ENCODE data around the gene SLC27A1. TPM values are rescaled to one million over a fixed set of nuclear protein-coding genes. Genes with fewer than 3 reads are reported as not detected.

SLC27A1 gene
- total RNA-seq, 1 donor from 2014 or later: 59.3 TPM

DNA sequence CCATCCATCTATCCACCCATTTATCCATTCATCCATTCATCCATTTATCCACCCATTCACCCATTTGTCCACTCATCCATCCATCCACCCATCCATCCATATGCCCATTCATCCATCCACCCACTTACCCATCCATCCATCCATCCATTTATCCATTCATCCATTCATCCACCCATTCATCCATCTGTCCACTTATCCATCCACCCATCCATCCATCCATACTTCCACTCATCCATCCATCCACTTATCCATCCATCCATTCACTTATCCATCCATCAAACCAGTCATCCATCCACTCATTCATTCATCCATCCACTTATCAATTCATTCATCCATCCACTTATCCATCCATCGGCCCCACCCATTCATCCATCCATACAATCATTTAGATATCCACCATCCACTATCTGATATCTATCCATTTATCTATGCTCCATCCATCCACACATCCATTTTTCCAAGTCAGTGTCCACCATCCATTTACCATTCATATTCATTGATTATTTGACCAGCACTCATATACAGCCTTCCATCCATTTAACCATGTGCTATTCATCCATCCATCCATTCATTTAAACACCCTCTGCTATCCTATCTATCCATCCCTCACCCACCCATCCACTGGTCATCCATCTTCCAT, 24.7 kb upstream of the SLC27A1 start:
- Histone ChIP-seq H3K4me1 (peaks cover 8% of the 10 kb centered on the region), H3K4me3 (no peak overlapping the region), H3K36me3 (no peaks in the 10 kb centered on the region), H3K27ac (replicated peaks) (no peak overlapping the region), H3K9me3 (replicated peaks) (peaks cover 4% of the 10 kb centered on the region), H3K27me3 (ENCODE audit: low read depth) (peaks cover 22% of the 10 kb centered on the region)
- TF ChIP-seq, protein P1, sequence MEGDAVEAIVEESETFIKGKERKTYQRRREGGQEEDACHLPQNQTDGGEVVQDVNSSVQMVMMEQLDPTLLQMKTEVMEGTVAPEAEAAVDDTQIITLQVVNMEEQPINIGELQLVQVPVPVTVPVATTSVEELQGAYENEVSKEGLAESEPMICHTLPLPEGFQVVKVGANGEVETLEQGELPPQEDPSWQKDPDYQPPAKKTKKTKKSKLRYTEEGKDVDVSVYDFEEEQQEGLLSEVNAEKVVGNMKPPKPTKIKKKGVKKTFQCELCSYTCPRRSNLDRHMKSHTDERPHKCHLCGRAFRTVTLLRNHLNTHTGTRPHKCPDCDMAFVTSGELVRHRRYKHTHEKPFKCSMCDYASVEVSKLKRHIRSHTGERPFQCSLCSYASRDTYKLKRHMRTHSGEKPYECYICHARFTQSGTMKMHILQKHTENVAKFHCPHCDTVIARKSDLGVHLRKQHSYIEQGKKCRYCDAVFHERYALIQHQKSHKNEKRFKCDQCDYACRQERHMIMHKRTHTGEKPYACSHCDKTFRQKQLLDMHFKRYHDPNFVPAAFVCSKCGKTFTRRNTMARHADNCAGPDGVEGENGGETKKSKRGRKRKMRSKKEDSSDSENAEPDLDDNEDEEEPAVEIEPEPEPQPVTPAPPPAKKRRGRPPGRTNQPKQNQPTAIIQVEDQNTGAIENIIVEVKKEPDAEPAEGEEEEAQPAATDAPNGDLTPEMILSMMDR (IDR thresholded peaks at IDR 0.05; ENCODE audit: borderline replicate concordance): no peak
- DNase-seq: no peak
- intact Hi-C loops (cut with micrococcal nuclease): no loop called here

DNA sequence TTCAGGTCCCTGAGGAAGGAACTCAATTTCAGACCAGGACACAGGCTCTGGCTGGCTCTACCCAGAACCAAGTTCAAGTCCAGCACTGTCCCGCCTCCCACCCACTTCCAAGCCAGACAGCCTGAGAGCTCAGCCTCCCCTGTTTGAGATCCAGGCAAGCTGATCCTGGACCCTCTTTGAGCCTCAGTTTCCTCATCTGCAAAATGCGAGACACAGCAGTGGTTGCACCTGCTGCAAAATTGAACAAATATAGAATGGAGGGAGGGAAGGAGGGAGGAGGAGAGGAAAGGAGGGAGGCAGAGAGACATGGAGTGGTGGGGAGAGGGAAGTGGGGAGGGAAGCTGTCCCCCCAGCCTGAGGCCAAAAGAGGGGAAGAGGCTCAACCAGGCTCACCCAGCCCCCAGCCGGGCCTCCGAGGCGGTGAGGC, 22.6 kb upstream of the SLC27A1 start:
- Histone ChIP-seq H3K4me1 (peaks cover 8% of the 10 kb centered on the region), H3K27me3 (ENCODE audit: low read depth) (peaks cover 42% of the 10 kb centered on the region), H3K4me3 (peak overlapping the region; percentile 63), H3K9me3 (replicated peaks) (no peaks in the 10 kb centered on the region), H3K36me3 (no peaks in the 10 kb centered on the region), H3K27ac (replicated peaks) (no peak overlapping the region)
- intact Hi-C loops (cut with micrococcal nuclease): no loop called here
- no peak for DNase-seq
- TF ChIP-seq, protein P1 (IDR thresholded peaks at IDR 0.05; ENCODE audit: borderline replicate concordance): no peak

DNA sequence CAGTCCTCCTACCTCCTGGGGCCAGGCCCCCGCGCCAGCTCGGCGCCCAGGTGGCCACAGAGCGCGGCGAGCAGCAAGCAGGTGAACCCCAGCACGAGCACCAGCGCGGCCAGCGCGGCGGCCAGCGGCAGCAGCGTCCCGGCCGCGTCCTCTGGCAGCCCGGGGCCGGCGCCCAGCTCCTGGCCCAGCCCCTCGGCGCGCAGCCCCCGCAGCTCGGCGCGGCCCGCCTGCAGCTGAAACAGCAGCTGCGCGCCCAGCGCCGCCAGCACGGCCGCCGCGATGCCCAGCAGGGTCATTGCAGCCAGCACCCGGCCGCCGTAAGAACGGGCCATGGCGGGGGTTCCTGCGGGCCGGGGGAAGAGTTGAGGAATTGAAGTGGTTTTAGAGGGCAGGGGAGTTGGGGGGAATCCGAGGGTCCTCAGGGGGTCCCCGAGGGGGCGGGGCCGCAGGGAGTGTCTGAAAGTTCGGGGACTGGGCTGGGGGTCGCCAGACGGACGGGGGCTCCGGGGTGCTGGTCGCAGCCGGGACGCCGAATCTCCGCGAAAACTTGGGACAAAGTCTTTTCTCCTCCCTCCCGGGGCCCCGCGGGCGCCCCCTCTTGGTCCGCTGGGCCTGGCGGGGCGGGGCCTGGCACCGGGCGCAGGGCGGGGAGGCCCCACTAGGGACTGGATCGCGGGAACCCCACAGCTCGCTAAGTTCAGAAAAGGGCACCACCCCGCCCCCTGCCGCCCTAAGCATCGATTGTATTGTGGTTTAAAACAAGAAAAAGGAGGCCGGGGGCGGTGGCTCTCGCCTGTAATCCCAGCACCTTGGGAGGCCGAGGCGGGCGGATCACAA, 22.0 kb upstream of the SLC27A1 start, which contains the start of gene TMEM221:
Gene TMEM221, minus strand, starts transcription at position 538 of the 837 bp plus-strand sequence. Its CDS starts 206 bp downstream, at position 332.
- intact Hi-C loops (cut with micrococcal nuclease): no loop called here
- Histone ChIP-seq H3K9me3 (replicated peaks) (no peaks in the 10 kb centered on the region), H3K27ac (replicated peaks) (no peak within 1 kb of the TSS), H3K36me3 (no peaks in the 10 kb centered on the region), H3K4me3 (peak within 1 kb of the TSS; percentile 63), H3K4me1 (peaks cover 8% of the 10 kb centered on the region), H3K27me3 (ENCODE audit: low read depth) (peaks cover 46% of the 10 kb centered on the region)
- TF ChIP-seq, protein P1 (IDR thresholded peaks at IDR 0.05; ENCODE audit: borderline replicate concordance): peak; percentile 66
- peak; percentile 47 for DNase-seq

DNA sequence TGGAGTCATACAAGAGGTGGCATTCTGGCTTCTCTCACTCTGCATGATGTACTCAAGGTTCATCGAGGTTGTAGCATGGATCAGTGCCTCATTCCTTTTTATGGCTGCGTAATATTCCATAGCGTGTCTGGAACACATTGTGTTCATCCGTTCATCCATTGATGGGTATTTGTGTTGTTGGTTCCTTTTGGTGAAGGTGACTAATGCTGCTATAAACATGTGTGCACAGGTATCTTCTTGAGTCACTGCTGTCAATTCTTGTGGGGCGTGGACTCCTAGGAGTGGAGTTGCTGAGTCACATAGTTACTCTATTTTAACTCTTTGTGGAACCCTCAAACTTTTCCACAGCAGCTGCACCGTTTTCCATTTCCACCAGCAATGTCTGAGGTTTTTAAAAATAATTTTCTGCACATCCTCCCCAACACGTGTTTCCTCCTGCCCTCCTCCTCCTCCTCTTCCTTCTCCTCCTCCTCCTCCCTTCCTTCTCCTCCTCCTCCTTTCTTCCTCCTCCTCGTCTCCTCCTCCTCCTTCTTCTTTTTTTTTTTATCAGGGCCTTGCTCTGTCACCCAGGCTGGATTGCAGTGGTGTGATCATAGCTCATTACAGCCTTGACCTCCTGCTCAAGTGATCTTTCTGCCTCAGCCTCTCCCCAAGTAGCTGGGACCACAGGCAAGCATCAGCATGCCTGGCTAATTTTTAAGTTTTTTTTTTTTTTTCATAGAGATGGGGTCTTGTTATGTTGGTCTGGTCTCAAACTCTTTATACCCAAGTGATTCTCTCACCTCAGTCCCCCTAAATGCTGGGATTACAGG, 19.9 kb upstream of the SLC27A1 start:
- Histone ChIP-seq H3K36me3 (no peaks in the 10 kb centered on the region), H3K9me3 (replicated peaks) (no peaks in the 10 kb centered on the region), H3K27me3 (ENCODE audit: low read depth) (peaks cover 67% of the 10 kb centered on the region), H3K4me1 (peaks cover 9% of the 10 kb centered on the region), H3K27ac (replicated peaks) (no peak overlapping the region), H3K4me3 (no peak overlapping the region)
- TF ChIP-seq, protein P1 (IDR thresholded peaks at IDR 0.05; ENCODE audit: borderline replicate concordance): no peak
- intact Hi-C loops (cut with micrococcal nuclease): no loop called here
- no peak for DNase-seq

DNA sequence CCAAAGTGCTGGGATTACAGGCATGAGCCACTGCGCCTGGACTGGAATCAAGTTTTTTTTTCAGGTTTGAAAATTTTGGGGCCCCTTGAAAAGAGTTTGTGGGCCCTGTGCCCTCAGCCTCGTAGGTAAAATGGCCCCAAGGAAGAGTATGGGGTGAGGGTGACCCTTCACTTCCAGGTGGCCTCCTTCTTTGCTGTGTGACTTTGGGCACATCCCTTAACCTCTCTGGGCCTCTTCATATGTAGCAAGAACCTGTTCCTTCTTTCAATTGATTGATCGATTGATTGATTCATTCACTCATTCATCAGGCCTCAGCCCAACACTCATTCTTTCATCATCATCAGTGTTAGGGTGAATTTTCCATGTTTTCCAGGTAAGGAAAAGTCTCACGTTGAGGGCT, 18.5 kb upstream of the SLC27A1 start:
- peaks cover 81% of the 10 kb centered on the region for H3K27me3 ChIP-seq (ENCODE audit: low read depth)
- H3K9me3 ChIP-seq (replicated peaks): no peaks in the 10 kb centered on the region
- H3K4me1 ChIP-seq: peaks cover 14% of the 10 kb centered on the region
- H3K27ac ChIP-seq (replicated peaks): no peak overlapping the region
- no peaks in the 10 kb centered on the region for H3K36me3 ChIP-seq
- intact Hi-C loops (cut with micrococcal nuclease): no loop called here
- no peak for DNase-seq
- TF ChIP-seq, protein P1 (IDR thresholded peaks at IDR 0.05; ENCODE audit: borderline replicate concordance): no peak
- no peak overlapping the region for H3K4me3 ChIP-seq
